HEK293 (cell line): ENCODE data around the gene PACS2.
"Not testable (repeated sequence)": the region's sequence is repeated elsewhere in the genome, so short reads cannot be mapped to it uniquely, and the experiment has no call there.

Experiments used
- CTCF ChIA-PET: fragments of 350-600 bp; formaldehyde crosslinking; extraction: SDS; loops from one replicate; lab custom pipeline; 2021; ENCODE audit warnings: antibody characterized with exemption; lab: Yijun Ruan, JAX
- POLR2A ChIA-PET: fragments of 300-600 bp; formaldehyde crosslinking; extraction: SDS; loops from one replicate; lab custom pipeline; 2020; ENCODE audit warnings: antibody characterized with exemption, inconsistent platforms; lab: Yijun Ruan, JAX
- H3K27ac ChIP-seq: fragments of 200-500 bp; sonication (Bioruptor generic); 2 replicates; pipeline ENCODE4 v1.5.1; 2014; ENCODE audit warnings: low read depth, low read length, control low read depth, inconsistent platforms; ENCODE audit errors: extremely low read depth
- H3K36me3 ChIP-seq, 2 experiments: fragments of 200-500 bp in 1 of 2; sonication (Bioruptor generic) in 1 of 2; 1 replicate in 1 of 2; 2 replicates in 1 of 2; pipeline ENCODE4 v1.5.1; 2014 to 2017; ENCODE audit warnings: inconsistent platforms in 2 of 2, low read length in 2 of 2; ENCODE audit not compliant: control insufficient read depth in 2 of 2, insufficient read depth in 1 of 2
- H3K4me1 ChIP-seq: fragments of 200-500 bp; sonication (Bioruptor generic); 2 replicates; pipeline ENCODE4 v1.5.1; 2014; ENCODE audit warnings: mild to moderate bottlenecking, low read length, inconsistent platforms; ENCODE audit not compliant: control insufficient read depth, insufficient read depth
- H3K4me3 ChIP-seq: 2 replicates; pipeline ENCODE4 v1.5.1; 2011; ENCODE audit warnings: low read depth, mild to moderate bottlenecking, control low read depth, low read length, moderate library complexity
- H3K9me3 ChIP-seq: fragments of 200-500 bp; sonication (Bioruptor generic); 2 replicates; pipeline ENCODE4 v1.5.1; 2014; ENCODE audit warnings: low read depth, low read length, inconsistent platforms; ENCODE audit not compliant: control insufficient read depth, insufficient read depth
- ATF2 ChIP-seq: fragments of 450-650 bp; formaldehyde crosslinking; IDR thresholded peaks from 2 replicates; pipeline ENCODE4 v1.5.1; 2016; ENCODE audit warnings: missing biosample characterization, missing genetic modification characterization, low read depth
- EGR2 ChIP-seq: fragments of 450-650 bp; formaldehyde crosslinking; IDR thresholded peaks from 2 replicates; pipeline ENCODE4 v1.5.1; 2016; ENCODE audit warnings: low read depth, missing biosample characterization, missing genetic modification characterization
- GLIS1 ChIP-seq: fragments of 450-650 bp; formaldehyde crosslinking; IDR thresholded peaks from 2 replicates; pipeline ENCODE4 v1.5.1; 2016; ENCODE audit warnings: missing biosample characterization, missing genetic modification characterization
- MYNN ChIP-seq: fragments of 450-650 bp; formaldehyde crosslinking; IDR thresholded peaks from 2 replicates; pipeline ENCODE4 v1.5.1; 2016; ENCODE audit warnings: missing biosample characterization, missing genetic modification characterization, borderline replicate concordance
- PATZ1 ChIP-seq: fragments of 450-650 bp; formaldehyde crosslinking; IDR thresholded peaks from 2 replicates; pipeline ENCODE4 v1.5.1; 2016; ENCODE audit warnings: missing biosample characterization, missing genetic modification characterization
- PRDM6 ChIP-seq: fragments of 450-650 bp; formaldehyde crosslinking; IDR thresholded peaks from 2 replicates; pipeline ENCODE4 v1.5.1; 2017; ENCODE audit warnings: missing biosample characterization, missing genetic modification characterization
- WT1 ChIP-seq: fragments of 450-650 bp; formaldehyde crosslinking; IDR thresholded peaks from 2 replicates; pipeline ENCODE4 v1.5.1; 2016; ENCODE audit warnings: missing biosample characterization, missing genetic modification characterization
- ZFHX2 ChIP-seq: fragments of 450-650 bp; formaldehyde crosslinking; conservative IDR thresholded peaks from 2 replicates; pipeline ENCODE4 v1.5.1; 2016; ENCODE audit warnings: missing biosample characterization, missing genetic modification characterization
- ZNF148 ChIP-seq: fragments of 450-650 bp; formaldehyde crosslinking; IDR thresholded peaks from 2 replicates; pipeline ENCODE4 v1.5.0; 2017; ENCODE audit warnings: missing biosample characterization, missing genetic modification characterization, borderline replicate concordance
- ZNF157 ChIP-seq: fragments of 450-650 bp; formaldehyde crosslinking; IDR thresholded peaks from 2 replicates; pipeline ENCODE4 v1.5.1; 2016; ENCODE audit warnings: missing biosample characterization, missing genetic modification characterization
- ZNF16 ChIP-seq: fragments of 450-650 bp; formaldehyde crosslinking; IDR thresholded peaks from 2 replicates; pipeline ENCODE4 v1.5.1; 2016; ENCODE audit warnings: low read depth, missing biosample characterization, missing genetic modification characterization
- ZNF404 ChIP-seq: fragments of 450-650 bp; formaldehyde crosslinking; IDR thresholded peaks from 2 replicates; pipeline ENCODE4 v1.5.1; 2017; ENCODE audit warnings: missing biosample characterization, missing genetic modification characterization
- ZNF48 ChIP-seq: fragments of 450-650 bp; formaldehyde crosslinking; IDR thresholded peaks from 2 replicates; pipeline ENCODE4 v1.5.1; 2016; ENCODE audit warnings: missing biosample characterization, missing genetic modification characterization
- ZNF501 ChIP-seq: fragments of 450-650 bp; formaldehyde crosslinking; IDR thresholded peaks from 2 replicates; pipeline ENCODE4 v1.5.1; 2016; ENCODE audit warnings: missing biosample characterization, missing genetic modification characterization
- ZNF561 ChIP-seq: fragments of 450-650 bp; IDR thresholded peaks from 2 replicates; pipeline ENCODE4 v1.5.1; 2018; ENCODE audit warnings: missing biosample characterization, missing genetic modification characterization, borderline replicate concordance
- ZNF610 ChIP-seq: fragments of 450-650 bp; formaldehyde crosslinking; IDR thresholded peaks from 2 replicates; pipeline ENCODE4 v1.5.1; 2016; ENCODE audit warnings: missing biosample characterization, missing genetic modification characterization, borderline replicate concordance
- ZNF621 ChIP-seq: fragments of 450-650 bp; formaldehyde crosslinking; IDR thresholded peaks from 2 replicates; pipeline ENCODE4 v1.5.1; 2017; ENCODE audit warnings: missing biosample characterization, missing genetic modification characterization
- ZNF629 ChIP-seq: fragments of 450-650 bp; formaldehyde crosslinking; IDR thresholded peaks from 2 replicates; pipeline ENCODE4 v1.5.1; 2017; ENCODE audit warnings: missing biosample characterization, missing genetic modification characterization
- ZNF654 ChIP-seq: fragments of 450-650 bp; formaldehyde crosslinking; IDR thresholded peaks from 2 replicates; pipeline ENCODE4 v1.5.1; 2016; ENCODE audit warnings: low read depth, missing biosample characterization, missing genetic modification characterization
- ZNF692 ChIP-seq: fragments of 450-650 bp; formaldehyde crosslinking; IDR thresholded peaks from 2 replicates; pipeline ENCODE4 v1.5.1; 2016; ENCODE audit warnings: missing biosample characterization, missing genetic modification characterization
- ZNF747 ChIP-seq: fragments of 450-650 bp; formaldehyde crosslinking; IDR thresholded peaks from 2 replicates; pipeline ENCODE4 v1.5.1; 2016; ENCODE audit warnings: missing biosample characterization, missing genetic modification characterization

The PACS2 gene

GRCh38 chr14:105273062-105273461 is 41.5 kb upstream of the PACS2 start (continued):
- TF ChIP-seq PRDM6, result no peak
- TF ChIP-seq PATZ1 (tag by site-specific recombination), result no peak
- no peak for TF ChIP-seq ZNF157

GRCh38 chr14:105274637-105275036 is 39.9 kb upstream of the PACS2 start:
- Histone ChIP-seq H3K4me1 (no peaks in the 10 kb centered on the region), H3K9me3 (no peaks in the 10 kb centered on the region), H3K4me3 (no peak overlapping the region), H3K27ac (no peak overlapping the region), H3K36me3 (no peaks in the 10 kb centered on the region; a peak in 1 of 3 replicates)
- TF ChIP-seq ZNF629 (tag by site-specific recombination) (no peak), ZNF157 (no peak), WT1 (no peak), ZFHX2 (peak; percentile 85), ZNF621 (tag by site-specific recombination) (no peak), ATF2 (tag by site-specific recombination) (no peak), ZNF561 (tag by site-specific recombination) (no peak), ZNF48 (tag by site-specific recombination) (no peak), ZNF747 (tag by site-specific recombination) (no peak), ZNF692 (no peak), MYNN (no peak), EGR2 (tag by site-specific recombination) (peak; percentile 77), ZNF404 (no peak), ZNF16 (no peak)
- CTCF ChIA-PET, result no interaction called here
- POLR2A ChIA-PET, result interaction anchor here (1.3 kb wide), 1 partner anchor 12 kb away, joined by 3 read pairs; no protein-coding TSS in a partner anchor

GRCh38 chr14:105275267-105275946 is 39.1 kb upstream of the PACS2 start:
- no peaks in the 10 kb centered on the region for H3K4me1 ChIP-seq
- ChIA-PET POLR2A (interaction anchor here (0.7 to 1.3 kb wide), 2 partner anchors 12 to 25 kb away, joined by 3 read pairs; partner anchors contain the start of gene BRF1), CTCF (interaction anchor here (0.5 to 0.6 kb wide), 2 partner anchors 12 to 68 kb away, joined by 3 to 4 read pairs; no protein-coding TSS in a partner anchor)
- no peak overlapping the region for H3K4me3 ChIP-seq
- no peaks in the 10 kb centered on the region for H3K9me3 ChIP-seq
- H3K27ac ChIP-seq, result peak overlapping the region; percentile 5; the same call in 1 of the 2 replicates
- TF ChIP-seq ZNF148, result no peak
- TF ChIP-seq GLIS1 (tag by site-specific recombination), result peak; percentile 78
- no peak for TF ChIP-seq ZNF654 (tag by site-specific recombination)
- no peak for TF ChIP-seq ZNF610 (tag by site-specific recombination)
- TF ChIP-seq ZNF501 (tag by site-specific recombination), result no peak
- peaks cover 0 to 3% of the 10 kb centered on the region in 2 experiments; a peak in 2 of 3 replicates for H3K36me3 ChIP-seq

GRCh38 chr14:105277448-105277847 is 37.1 kb upstream of the PACS2 start:
- H3K9me3 ChIP-seq, H3K4me3 ChIP-seq, H3K27ac ChIP-seq, H3K4me1 ChIP-seq, POLR2A ChIA-PET: not testable (repeated sequence)
- H3K36me3 ChIP-seq, result peaks cover 0 to 12% of the 10 kb centered on the region in 2 experiments; a peak in 2 of 3 replicates
- CTCF ChIA-PET, result interaction anchor here (0.9 to 1.2 kb wide), 2 partner anchors 31 to 54 kb away, joined by 3 to 6 read pairs; no protein-coding TSS in a partner anchor
